Right ventricle myocardium inferior (tissue), 1 donor: Measurements from ENCODE around the gene DGLUCY. TPM values are rescaled to one million over a fixed set of nuclear protein-coding genes. Genes with fewer than 3 reads are reported as not detected.
"Not testable (repeated sequence)": the region's sequence is repeated elsewhere in the genome, so short reads cannot be mapped to it uniquely, and the experiment has no call there.

Experiments used
- ATAC-seq: fragments of 200-7000 bp; cut with Tn5 transposase; one replicate; pipeline ENCODE4 v1.9.1; 2020; ENCODE audit warnings: mild to moderate bottlenecking, moderate library complexity
- DNase-seq: peaks from one replicate; pipeline ENCODE4 v3.0.0; 2021; ENCODE audit errors: missing footprints
- intact Hi-C: fragments of 100-400 bp; cut with DNase I; formaldehyde crosslinking; loops from one replicate; pipeline ENCODE4 v1.11.0; 2022
- total RNA-seq: library from RNA; stranded (reverse); fragmentation: NEBNext Ultra II Directional; extraction: Animal tissue kit (Norgen Biotek cat#: 25700); gene quantifications from one replicate; pipeline ENCODE4 v1.2.1, GENCODE V29; 2021
- donor health status: DM: no; HTN: yes; CAD: no; lungs with severe emphysema.

Gene DGLUCY
- total RNA-seq, 1 donor from 2014 or later, result 202 TPM

DNA sequence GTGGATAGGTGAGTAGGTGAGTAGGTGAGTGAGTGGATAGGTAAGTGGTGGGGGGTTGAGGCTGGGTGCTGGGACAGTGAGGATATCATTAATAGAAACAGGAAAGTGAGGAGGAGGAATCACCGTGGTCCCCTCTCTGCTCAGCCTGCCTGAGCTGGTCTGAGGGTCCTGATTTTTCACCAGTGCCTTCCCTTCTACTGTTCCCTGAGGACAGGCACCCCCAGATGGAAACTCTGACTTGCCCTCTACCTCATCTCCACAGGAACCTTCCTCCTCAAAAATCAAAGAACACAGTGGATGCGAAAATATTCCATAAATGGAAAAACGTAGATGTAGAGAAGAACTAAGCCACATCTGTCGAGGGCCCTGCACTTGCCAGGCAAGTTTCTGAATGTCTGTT, 128.8 kb downstream of the DGLUCY start:
- ATAC-seq (no peak), DNase-seq (no peak)
- intact Hi-C loops, result no loop called here

DNA sequence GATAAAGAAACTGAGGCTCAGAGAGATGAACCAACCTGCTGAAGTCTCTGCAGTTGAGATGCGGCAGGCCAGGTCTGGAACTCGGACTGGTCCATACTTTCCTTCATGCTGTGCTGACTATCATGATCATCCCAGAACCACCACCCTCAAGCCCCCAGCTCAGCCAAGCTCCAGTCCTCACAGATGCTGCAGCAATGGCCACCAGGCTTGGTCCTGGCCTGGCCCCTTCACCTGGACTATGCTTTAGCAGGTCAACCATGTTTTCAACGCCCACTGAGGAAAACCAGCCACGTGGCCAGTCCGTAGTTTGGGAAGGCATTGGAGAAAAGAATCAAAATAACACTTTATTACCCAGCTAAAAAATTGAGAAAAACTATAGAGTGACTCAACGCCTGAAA, 129.2 kb downstream of the DGLUCY start:
- no peak for ATAC-seq
- intact Hi-C loops, result no loop called here
- no peak for DNase-seq

DNA sequence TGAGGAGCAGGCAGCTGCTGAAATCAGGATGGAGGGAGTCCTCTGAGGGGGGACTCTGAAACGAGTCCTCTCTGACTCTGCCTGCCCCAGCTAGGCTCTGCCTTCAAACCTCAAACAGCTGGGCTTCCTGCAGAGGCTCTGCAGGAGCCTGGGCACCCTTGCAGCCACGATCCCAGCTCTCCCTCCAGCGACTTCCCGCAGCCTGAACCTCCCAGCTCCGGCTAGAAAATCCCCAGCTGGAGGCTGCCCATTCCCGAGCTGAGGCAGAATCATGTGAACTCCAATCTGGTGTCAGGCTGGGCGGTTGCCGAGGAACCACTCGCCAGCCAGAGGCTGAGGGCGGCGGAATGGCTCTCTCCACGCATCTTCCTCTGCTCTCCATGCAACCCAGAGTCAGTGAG, 130.6 kb downstream of the DGLUCY start, which contains the start of gene GPR68:
Gene GPR68 (minus strand): TSS at position 204 of the 401 bp plus-strand sequence. CDS start 9,654 bp downstream, outside the sequence.
- DNase-seq (peak; percentile 76), ATAC-seq (peak; percentile 57)
- intact Hi-C loops, result no loop called here

DNA sequence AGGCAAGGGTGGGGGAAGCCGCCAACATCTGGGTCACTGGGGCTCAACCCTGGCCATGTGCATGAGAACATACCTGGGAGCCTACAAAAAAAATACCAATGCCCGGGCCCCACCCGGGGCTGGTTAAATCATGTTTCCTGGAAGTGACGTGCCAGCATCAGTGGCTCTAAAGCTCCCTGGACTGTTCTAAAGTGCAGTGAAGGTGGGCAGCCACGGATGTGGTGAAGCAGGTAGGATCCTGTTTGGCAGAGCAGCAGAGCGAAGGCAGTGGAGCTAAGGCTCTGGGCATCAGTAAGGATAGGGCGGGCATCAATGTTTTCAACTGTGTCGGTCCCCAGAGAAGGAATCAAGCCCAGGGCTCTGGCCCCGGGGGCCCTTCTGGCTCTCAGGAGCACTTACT, 131.2 kb downstream of the DGLUCY start:
- DNase-seq (no peak), ATAC-seq (no peak)
- intact Hi-C loops, result no loop called here

DNA sequence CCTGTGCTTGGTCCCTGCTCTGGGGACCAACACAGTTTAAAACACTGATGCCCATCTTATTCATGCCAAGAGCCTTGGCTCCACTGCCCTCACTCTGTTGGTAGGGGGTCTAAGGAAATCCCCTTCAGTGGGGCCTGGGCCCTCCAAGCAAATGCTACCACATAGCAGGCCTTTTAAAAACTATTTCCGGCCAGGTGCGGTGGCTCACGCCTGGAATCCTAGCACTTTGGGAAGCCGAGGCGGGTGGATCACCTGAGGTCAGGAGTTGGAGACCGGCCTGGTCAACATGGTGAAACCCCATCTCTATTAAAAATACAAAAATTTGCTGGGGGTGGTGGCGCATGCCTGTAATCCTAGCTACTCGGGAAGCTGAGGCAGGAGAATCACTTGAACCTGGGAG, 131.7 kb downstream of the DGLUCY start:
- ATAC-seq, DNase-seq: not testable (repeated sequence)

DNA sequence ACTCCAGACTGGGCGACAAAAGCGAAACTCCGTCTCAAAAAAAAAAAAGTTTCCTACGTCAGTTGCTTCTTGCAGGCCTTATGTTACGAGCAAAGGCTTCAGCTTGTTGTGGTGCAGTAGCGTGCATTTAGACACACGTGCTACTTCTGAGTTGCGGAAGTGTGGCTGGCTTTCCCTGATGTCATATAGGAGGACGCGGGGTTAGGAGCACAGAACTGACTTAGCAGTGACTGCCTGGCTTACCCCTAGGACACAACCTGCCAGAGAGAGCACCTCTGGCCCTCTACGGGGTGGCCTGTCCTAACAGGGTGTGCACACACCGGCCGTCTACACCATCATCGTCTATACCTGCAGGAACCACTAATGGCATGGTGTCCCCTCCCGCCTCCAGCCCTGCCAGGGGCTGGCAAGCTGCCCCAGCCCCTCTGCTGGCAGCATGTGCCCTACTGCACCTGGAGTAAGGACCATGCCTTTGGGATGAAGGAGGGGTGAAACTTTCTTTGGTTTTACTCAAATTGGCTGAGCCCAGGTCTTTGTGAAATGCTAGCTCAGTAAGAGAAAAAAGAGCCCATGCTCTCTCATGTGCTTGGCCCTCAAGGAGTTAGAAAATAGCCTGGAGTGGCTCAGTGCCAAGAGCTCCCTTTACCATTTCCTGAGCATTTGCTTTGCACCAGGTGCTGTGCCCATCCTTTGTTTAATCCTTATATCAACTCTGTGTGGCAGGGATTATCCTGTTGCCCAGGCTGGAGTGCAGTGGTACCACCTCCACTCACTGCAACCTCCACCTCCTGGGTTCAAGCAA, 132.4 kb downstream of the DGLUCY start:
- no peak for DNase-seq
- ATAC-seq, result no peak
- intact Hi-C loops, result no loop called here

More for the DNA sequence above, 131.7 kb downstream of the DGLUCY start:
- intact Hi-C loops, result not testable (repeated sequence)

DNA sequence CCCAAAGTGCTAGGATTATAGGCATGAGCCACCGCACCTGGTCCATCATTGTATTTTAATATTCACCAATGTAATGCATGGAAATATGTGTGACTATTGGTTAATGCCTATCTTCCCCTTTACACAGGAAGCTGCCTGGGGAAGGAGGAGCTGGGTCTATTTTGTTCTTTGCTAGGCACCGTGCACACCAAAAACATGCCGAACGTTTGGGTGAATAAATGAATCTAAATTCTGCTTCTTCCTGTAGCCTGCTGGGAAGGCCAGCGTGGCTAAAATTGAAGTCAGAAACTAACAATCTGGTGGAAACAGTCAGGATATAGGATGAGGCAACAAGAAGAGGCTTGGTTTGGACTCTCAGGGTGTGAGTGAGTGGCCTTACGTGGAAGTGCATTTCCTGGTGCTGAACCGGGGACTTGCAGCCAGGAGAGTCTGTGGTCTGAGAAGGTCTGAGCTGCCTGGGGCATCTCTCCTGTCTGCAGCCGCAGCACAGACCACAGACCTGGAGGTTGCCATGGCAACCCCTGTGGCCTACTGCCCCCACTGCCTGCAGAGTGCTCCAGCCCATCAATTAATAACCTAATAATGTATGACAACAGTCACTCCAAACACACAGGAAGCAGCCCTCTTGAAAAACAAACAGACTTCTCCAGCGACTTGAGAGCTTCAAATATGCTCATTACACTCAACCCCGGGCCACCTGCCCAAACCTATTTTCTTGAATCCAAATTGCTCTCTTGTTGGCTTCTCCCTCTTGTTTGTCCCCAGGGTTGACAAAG, 136.2 kb downstream of the DGLUCY start:
- ATAC-seq, result no peak
- no peak for DNase-seq
- intact Hi-C loops, result no loop called here

DNA sequence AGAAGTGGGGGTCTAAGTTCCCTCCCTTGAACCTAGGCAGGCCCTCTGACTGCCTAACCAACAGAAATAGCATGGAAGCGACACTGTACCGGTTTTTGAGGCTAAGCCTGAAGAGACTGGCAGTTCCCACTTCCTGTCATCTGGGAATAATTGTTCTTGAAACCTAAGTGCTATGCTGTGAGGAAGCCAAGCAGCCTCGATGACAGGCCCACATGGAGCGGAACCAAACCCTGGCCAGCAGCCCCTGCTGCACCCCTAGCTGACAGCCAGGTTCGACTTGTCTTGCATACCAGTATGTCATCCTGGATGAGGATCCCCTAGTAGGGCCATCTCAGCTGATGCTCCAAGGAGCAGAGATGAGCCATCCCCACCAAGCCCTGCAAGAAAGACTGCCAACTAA, 137.0 kb downstream of the DGLUCY start:
- intact Hi-C loops, result no loop called here
- no peak for DNase-seq
- peak; percentile 21 for ATAC-seq

DNA sequence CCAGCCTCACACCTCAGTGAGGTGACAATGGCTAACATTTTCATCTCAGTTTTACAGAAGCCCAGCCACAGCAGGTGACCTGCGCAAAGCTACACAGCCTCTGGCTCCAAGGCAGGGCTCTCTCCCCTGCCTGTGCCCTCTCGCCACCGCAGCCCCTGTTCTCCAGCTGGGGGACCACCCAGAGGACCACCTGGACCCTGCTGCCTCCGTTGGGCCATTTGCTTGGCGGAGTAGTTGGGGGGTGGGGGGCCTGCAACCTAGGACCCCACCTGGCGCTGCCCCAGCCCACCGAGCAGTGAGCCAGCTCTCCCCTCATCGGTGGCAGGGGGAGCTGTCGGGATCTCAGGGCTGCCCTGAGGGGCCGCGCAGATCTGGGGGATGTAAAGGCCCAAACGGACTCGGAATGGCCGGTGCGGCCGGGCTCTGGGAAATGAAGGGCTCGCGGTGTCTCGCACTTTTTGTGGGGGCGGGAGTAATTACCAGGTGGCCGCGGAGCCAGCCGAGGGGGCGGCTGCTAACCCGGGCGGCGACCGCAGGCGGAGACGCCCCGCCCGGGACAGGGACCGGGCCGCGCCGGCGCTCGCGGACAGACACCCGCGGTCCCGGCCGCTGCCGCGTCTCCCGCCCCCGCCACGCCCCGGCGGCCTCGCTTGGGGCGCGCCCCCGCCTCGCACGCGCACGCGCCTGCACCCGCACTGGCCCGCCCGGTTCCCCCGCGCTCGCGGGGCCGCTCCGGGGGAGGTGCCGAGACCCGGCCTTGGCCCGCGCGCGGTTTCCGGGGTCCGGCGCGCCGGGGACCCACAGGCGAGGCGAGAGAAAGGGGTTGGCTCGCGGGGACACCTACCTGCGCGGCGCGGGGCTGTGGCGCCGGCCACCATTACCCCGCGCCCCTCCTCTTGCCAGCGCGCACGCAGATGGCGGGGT, 139.3 kb downstream of the DGLUCY start:
- DNase-seq, result no peak
- ATAC-seq, result peak; percentile 64
- intact Hi-C loops, result no loop called here

DNA sequence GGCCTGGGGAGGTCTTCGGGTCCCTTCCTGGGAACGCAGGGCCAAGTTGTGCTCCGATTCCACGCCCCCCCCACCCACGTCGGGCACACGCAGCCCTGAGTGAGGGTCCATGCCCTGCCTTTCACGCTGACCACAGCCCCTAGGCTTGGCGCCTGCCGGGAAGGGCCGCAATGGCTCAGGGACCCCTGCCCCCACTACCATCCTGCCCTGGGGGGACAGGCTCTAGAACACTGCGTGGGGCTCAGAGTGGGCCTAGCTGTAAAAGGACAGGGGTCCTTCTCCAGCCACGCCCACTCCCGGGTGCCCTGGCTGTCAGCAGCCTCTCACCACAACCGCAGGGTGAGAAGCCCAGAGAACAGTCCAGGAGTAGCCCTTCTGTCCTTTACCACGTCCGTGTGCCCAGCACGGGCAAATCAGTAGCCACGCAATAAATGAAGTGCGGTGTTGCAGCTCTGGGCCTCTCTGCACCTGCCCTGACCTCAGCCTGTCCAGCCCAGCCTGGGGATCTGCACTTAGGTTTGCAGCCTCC, 140.0 kb downstream of the DGLUCY start:
- ATAC-seq, result no peak
- intact Hi-C loops, result no loop called here

DNA sequence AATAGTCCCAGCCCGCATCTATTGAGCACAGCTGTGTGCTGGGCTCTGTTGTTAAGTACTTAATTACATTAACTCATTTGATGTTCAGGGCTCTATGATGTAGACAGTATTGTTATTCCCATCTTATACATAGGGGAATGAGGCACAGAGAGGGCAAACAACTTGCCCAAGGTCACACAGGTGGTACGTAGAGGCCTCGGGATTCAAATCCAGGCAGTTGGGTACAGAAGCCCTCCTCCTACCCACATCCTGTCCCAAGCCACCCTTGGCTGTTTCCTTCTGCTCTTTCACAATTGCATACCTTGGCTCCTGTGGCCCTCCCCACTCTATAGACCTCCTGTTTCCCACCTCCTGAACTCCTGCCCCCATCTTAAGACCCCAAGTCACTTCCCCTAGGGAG, 140.6 kb downstream of the DGLUCY start:
- no peak for ATAC-seq
- intact Hi-C loops, result no loop called here
- DNase-seq, result no peak

More for the DNA sequence above, 140.0 kb downstream of the DGLUCY start:
- DNase-seq, result no peak

DNA sequence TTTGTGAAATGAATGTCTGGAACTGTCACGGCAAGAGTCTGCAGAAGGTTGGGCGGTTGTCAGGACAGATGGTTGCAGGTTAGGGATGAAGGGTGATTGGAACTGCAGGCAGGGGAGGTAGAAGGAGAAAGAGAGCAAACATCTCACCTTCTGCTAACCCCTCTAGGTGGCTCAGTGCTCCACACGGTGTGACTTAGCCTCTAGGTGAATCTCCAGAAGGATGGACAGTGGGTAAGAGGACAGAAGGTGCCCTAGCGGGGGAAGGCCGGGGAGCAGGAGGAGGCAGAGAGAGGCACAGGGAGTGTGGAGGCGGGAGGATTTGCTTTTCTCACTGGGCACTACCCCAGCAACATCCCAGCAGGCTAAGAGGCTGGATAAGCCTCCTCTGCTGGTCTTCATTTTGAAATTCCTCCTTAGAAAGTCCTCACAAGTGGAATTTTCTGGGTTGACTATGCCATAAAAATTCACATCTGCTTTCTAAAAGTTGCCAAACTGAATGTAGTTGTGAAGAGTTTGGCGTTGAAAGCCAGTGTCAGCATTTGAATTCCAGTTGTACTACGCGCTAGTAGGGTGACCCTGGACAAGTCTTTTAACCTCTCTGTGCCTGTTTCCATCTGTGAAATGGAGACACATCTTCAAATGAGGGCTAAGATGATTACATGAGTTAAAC, 141.3 kb downstream of the DGLUCY start:
- no peak for ATAC-seq
- intact Hi-C loops, result no loop called here

DNA sequence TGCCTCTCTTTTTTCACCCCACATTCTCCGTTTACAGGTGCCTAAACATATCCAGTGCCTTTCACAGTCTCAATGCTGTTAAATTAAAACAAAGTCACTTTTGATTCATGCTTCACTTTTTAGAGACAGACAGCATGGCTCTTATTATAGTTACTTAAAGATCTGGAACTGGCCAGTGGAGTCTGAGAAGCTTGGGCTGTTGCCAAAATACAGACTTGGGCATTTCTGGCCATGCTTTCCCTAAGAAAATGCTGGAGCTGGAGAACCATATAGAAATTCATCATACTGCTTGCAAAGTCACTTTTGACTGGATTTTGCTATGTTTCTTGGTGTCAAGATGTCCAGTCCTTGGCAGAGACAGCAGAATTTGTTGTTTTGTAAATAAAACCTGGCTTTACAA, 142.8 kb downstream of the DGLUCY start:
- ATAC-seq, result no peak
- intact Hi-C loops, result no loop called here
- no peak for DNase-seq

More for the DNA sequence above, 141.3 kb downstream of the DGLUCY start:
- no peak for DNase-seq

DNA sequence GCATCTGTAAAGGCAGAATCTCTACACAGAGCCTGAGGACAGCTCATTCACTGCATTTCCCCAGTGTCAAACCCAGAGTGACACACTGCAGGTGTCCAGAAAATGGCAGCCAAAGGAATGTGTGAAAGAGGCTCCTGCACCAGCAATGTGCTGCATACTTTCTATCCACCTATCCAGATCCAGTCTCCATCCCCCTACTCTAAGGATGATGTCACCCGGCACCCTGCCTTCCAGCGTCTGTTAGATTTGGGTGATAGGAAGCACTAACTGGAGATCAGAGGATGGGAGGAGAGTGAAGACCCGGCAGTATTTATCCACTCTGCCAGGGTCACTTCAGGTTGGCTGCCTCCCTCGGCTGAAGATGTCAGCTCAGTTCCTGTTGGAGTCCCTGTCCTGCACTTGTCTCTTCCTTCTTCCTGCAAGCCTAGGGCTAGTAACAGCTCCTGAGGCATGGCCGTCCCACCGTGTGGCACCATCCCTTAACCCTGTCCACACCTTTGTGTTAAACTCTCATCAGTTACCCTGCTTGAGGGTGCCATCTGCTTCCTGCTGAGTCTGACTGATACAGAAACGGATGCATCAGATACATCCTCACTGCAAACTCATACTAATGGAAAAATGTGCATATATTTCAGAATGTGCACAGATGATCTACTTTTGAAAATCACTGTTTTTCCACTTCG, 143.6 kb downstream of the DGLUCY start:
- no peak for DNase-seq
- intact Hi-C loops, result no loop called here
- ATAC-seq, result no peak

DNA sequence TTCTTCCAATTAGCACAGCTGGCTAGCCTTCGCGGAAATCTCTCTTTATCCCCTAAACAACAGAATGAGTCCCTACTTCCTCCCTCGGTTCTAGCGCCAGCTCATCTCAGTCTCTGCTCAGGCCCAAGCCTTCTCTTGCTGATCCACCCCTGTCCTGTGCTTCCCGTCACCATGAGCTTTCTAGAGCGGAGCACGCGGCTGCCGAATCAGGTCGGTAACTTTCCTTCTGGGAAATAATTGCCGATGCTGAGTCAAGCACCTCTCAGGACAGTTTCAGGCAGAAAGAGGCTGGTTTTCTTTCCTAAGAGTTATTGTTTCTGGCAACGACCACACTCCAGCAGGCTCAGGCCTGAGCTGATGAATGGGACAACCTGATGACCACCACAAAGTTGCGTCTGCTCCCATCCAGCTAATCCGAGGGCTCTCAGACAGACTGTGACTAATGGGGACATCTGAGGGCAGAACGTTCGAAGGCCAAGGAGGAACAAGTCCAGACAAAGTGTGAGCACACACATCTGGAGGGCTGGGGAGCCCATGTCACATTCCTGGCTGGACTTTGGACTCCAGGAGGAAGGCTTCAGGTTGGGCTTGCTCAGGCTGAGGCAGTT, 144.2 kb downstream of the DGLUCY start:
- ATAC-seq (peak; percentile 75), DNase-seq (no peak)
- intact Hi-C loops, result no loop called here

DNA sequence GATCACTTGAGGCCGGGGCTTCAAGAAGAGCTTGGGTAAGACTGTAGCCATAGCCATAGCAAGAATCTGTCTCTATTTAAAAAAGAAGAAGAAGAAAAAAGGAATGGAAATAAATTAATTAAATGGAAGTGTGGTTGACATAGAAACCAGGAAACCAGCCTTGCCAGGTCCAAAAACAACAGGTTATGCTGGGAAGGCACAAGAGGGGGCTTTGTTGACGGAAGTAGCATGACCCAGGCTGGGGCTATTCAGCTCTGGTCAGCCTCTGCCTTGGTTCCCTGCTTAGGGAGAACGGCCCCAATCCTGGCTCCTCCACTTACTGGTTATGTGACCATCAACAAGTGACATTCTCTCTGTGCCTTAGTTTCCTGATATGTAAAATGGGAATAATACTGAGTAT, 145.0 kb downstream of the DGLUCY start:
- DNase-seq, result no peak
- no peak for ATAC-seq
- intact Hi-C loops, result no loop called here

DNA sequence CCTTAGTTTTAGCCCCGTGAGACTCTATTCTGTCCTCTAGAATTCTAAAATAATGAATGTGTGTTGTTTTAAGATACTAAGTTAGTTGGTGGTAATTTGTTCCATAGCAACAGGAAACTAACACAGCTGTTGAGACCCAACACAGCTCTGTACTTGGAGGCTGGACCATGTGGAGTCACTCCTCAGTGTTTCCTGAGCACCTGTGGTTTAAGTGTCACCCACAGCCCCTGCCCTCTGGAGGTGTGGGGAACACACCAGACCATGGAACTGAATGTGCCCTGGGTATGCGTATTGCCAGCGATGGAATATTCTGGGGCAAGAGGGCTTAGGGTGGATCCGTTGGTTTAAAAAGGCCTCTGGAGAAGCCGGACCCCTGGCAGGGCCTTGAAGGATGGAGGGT, 147.2 kb downstream of the DGLUCY start:
- DNase-seq, result no peak
- ATAC-seq, result no peak
- intact Hi-C loops, result no loop called here
